Erythroblast (primary cell): ENCODE results near the gene SHB.

Source experiments
- GATA1 ChIP-seq: IDR thresholded peaks from 2 replicates; pipeline ENCODE4 v1.6.1; 2011; ENCODE audit warnings: low read depth, mild to moderate bottlenecking, control low read depth, low read length, moderate library complexity
- POLR2A ChIP-seq: IDR thresholded peaks from 2 replicates; pipeline ENCODE4 v1.6.1; 2011; ENCODE audit warnings: mild to moderate bottlenecking, low read length

- TF ChIP-seq POLR2A: no peak
- no peak for TF ChIP-seq GATA1
Measured at GRCh38 chr9:37908283-37908682, 160.7 kb downstream of the SHB start.
